NAMALWA (cell line): ENCODE measurements around the gene CYB5RL.

Source experiments
- DNase-seq: peaks from one replicate; pipeline ENCODE4 v3.0.0-alpha.2; 2015; ENCODE audit warnings: low spot score

Gene CYB5RL

GRCh38 chr1:54159733-54160316 is 40.0 kb downstream of the CYB5RL start:
- no peak for DNase-seq

GRCh38 chr1:54158071-54158470 is 41.8 kb downstream of the CYB5RL start:
- DNase-seq: no peak

- no peak for DNase-seq
Measured at GRCh38 chr1:54157401-54157800, 42.4 kb downstream of the CYB5RL start.

- DNase-seq: no peak
Measured at GRCh38 chr1:54156986-54157385, 42.8 kb downstream of the CYB5RL start.

- no peak for DNase-seq
Measured at GRCh38 chr1:54156201-54156600, 43.6 kb downstream of the CYB5RL start.

GRCh38 chr1:54153535-54154439 is 46.0 kb downstream of the CYB5RL start:
- no peak for DNase-seq

GRCh38 chr1:54152696-54153095 is 47.1 kb downstream of the CYB5RL start, which contains the start of gene CDCP2:
Gene CDCP2, minus strand, starts transcription at chr1:54153000. Its CDS starts 78 bp downstream, at chr1:54152922.
- DNase-seq: no peak

GRCh38 chr1:54151013-54151412 is 48.8 kb downstream of the CYB5RL start:
- DNase-seq: no peak
